Progenitor cell of endocrine pancreas (in vitro differentiated cells): ENCODE results near the gene SLC14A1. TPM values are rescaled to one million over a fixed set of nuclear protein-coding genes. Genes with fewer than 3 reads are reported as not detected.

Source experiments
- DNase-seq: peaks from one replicate; pipeline ENCODE4 v3.0.0; 2021; ENCODE audit warnings: low spot score; ENCODE audit not compliant: unreplicated experiment
- H3K27ac Mint-ChIP-seq: 2 replicates; pipeline ENCODE4 v1.8.0; 2021; ENCODE audit warnings: mild to moderate bottlenecking, moderate library complexity, mixed read lengths
- H3K27me3 Mint-ChIP-seq: 2 replicates; pipeline ENCODE4 v1.8.0; 2021; ENCODE audit warnings: mixed read lengths
- H3K36me3 Mint-ChIP-seq: 2 replicates; pipeline ENCODE4 v1.8.0; 2022; ENCODE audit warnings: mixed read lengths; ENCODE audit not compliant: insufficient read depth
- H3K4me1 Mint-ChIP-seq: 2 replicates; pipeline ENCODE4 v1.8.0; 2021; ENCODE audit warnings: low read depth, mixed read lengths
- H3K4me3 Mint-ChIP-seq: 2 replicates; pipeline ENCODE4 v1.8.0; 2021; ENCODE audit warnings: low read depth, mild to moderate bottlenecking, moderate library complexity, mixed read lengths
- H3K9me3 Mint-ChIP-seq: 2 replicates; pipeline ENCODE4 v1.8.0; 2021; ENCODE audit warnings: low read depth, mixed read lengths
- total RNA-seq: library from RNA; stranded (reverse); gene quantifications from 2 replicates; pipeline ENCODE4 v1.2.1, GENCODE V29; 2021
- TF ChIP-seq, protein P1 (sequence below): fragments of 200-600 bp; sonication (generic); IDR thresholded peaks from one replicate; pipeline ENCODE4 v1.5.0; 2021; ENCODE audit warnings: antibody characterized with exemption, mild to moderate bottlenecking; ENCODE audit not compliant: unreplicated experiment

SLC14A1 gene
- total RNA-seq, 1 donor from 2014 or later: 0.50 TPM

DNA sequence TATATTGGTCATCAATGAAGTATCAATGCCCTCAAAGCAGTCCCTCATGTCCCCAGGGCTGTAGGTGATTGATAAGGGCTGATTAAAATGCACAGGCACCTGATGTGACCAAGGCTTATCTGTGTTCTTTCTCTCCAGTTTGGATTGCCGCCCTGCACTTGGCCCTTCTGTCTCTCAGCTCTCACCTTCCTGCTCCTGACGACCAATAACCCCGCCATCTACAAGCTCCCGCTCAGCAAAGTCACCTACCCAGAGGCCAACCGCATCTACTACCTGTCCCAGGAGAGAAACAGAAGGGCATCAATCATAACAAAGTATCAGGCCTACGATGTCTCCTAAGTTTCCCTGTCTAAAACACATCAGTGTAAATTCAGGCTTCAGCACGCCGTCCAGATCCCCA, 41.8 kb upstream of the SLC14A1 start:
- TF ChIP-seq, protein P1, sequence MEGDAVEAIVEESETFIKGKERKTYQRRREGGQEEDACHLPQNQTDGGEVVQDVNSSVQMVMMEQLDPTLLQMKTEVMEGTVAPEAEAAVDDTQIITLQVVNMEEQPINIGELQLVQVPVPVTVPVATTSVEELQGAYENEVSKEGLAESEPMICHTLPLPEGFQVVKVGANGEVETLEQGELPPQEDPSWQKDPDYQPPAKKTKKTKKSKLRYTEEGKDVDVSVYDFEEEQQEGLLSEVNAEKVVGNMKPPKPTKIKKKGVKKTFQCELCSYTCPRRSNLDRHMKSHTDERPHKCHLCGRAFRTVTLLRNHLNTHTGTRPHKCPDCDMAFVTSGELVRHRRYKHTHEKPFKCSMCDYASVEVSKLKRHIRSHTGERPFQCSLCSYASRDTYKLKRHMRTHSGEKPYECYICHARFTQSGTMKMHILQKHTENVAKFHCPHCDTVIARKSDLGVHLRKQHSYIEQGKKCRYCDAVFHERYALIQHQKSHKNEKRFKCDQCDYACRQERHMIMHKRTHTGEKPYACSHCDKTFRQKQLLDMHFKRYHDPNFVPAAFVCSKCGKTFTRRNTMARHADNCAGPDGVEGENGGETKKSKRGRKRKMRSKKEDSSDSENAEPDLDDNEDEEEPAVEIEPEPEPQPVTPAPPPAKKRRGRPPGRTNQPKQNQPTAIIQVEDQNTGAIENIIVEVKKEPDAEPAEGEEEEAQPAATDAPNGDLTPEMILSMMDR: no peak
- no peak for DNase-seq
- no peaks in the 10 kb centered on the region for H3K36me3 Mint-ChIP-seq
- peaks cover 2% of the 10 kb centered on the region for H3K27me3 Mint-ChIP-seq
- no peaks in the 10 kb centered on the region for H3K4me1 Mint-ChIP-seq
- H3K9me3 Mint-ChIP-seq: no peaks in the 10 kb centered on the region
- no peak overlapping the region for H3K27ac Mint-ChIP-seq
- no peak overlapping the region for H3K4me3 Mint-ChIP-seq

DNA sequence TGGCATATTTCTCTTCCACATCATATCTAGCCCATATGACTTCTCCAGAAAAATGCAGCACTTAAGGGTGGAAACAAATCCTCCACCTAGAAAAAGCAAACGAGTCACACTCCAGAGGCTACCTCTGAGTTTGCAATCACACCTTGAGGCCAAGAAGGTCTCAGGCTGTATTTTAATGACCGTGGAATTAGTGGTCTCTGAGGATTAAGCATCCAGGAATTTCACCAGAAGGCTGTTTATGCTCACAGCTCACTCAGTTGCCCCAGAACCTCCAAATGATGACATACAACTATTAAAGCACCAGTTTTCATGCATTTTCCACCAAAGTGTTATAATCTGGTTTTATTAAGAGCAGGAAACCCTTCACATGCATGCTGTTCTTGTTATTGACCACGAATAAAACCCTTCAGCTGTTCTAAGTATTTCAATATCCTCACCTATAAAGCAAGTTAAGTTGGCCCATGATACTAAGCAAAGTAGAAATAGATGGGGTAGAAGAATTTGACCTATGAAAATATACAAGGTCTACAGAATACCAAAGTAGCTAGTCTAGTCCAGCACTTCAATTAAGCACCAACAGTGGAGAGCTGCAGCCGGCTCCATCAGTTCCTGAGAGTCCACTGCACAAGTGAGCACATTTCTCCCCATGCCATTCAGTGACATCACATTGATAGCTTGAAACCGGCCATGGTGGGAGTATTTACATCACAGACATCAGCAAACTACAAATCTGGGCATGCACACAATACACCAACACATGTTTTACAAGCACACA, 39.5 kb upstream of the SLC14A1 start:
- Mint-ChIP-seq H3K9me3 (no peaks in the 10 kb centered on the region), H3K27me3 (peaks cover 2% of the 10 kb centered on the region), H3K4me1 (no peaks in the 10 kb centered on the region), H3K36me3 (no peaks in the 10 kb centered on the region), H3K4me3 (no peak overlapping the region), H3K27ac (no peak overlapping the region)
- TF ChIP-seq, protein P1: no peak
- no peak for DNase-seq

DNA sequence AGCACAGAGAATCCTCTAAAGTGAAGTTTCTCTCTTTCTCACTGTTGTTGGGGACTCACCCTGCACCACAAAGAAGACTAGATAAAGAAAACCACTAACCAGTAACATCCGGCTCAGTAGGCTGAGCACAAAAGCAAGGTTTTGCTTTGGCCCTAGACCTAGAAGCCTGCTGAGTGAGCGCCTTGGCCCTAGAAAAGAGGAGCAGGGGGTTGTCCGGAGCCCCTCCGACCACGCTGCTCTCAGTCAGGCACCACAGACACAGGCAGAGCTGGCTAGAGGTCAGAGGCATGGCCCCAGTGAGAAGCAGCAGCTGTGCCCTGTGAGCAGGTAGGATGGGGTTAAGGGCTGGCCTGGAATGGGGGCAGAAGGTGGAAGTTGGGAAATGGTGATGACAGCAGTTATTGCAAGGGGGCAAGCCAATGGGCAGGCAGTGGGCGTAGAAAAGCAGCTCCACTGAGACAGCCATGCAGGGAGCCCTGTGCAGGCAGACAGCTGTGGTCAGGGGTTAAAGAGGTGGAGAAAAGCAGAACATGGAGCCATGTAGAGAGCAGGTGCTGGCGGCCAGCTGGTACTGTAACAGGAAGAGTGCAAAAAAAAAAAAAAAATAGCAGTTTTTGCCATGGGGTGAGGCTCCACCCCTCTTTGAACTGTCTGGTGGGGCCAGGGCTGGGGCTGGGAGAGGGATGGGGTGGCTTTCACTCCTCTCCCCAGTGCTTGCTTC, 36.9 kb upstream of the SLC14A1 start:
- Mint-ChIP-seq H3K27me3 (peaks cover 5% of the 10 kb centered on the region), H3K36me3 (no peaks in the 10 kb centered on the region), H3K9me3 (no peaks in the 10 kb centered on the region), H3K4me1 (no peaks in the 10 kb centered on the region), H3K27ac (no peak overlapping the region), H3K4me3 (no peak overlapping the region)
- TF ChIP-seq, protein P1: no peak
- DNase-seq: no peak

DNA sequence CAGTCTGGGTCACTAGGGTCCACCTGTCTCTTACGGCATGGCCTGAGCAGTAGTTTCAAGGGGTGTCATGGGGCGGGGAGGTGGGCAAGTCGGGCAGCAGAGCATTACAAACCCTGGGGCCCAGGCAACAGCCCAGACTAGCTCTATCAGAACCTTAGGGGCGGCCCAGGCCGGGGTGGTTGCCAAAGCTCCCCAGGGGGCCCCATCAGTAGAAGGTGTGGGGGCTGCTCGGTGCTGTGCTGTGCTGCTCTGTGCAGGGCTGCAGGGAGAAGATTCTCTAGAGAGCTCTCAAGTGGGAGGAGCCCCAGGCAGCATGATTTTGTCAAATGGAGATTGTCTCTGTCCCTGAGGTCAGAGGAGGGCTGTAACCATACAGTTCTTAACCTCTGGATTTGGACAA, 36.4 kb upstream of the SLC14A1 start:
- H3K36me3 Mint-ChIP-seq: no peaks in the 10 kb centered on the region

DNA sequence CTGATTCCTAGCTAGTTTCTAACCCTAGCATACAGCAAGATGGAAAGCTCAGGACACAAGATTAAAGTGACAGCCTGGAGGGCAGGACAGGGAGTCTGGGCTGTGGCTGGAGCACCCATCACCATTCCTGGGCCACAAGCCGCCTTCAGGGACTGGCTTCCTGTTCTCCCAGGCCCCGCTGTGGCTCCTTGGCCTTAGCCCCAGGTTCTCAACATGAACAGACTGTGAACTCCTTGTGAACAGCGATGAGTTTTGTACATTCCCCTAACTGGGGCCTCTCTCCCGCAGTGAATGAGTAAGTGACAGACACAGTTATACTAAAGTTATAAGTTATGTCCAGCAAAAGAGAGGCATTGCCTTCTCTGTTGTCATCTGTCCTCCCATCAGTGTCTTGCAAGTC, 35.9 kb upstream of the SLC14A1 start:
- Mint-ChIP-seq H3K27ac (no peak overlapping the region), H3K9me3 (no peaks in the 10 kb centered on the region), H3K4me3 (no peak overlapping the region), H3K4me1 (no peaks in the 10 kb centered on the region), H3K36me3 (no peaks in the 10 kb centered on the region), H3K27me3 (peaks cover 12% of the 10 kb centered on the region)
- TF ChIP-seq, protein P1: no peak
- no peak for DNase-seq

More for the DNA sequence above, 36.4 kb upstream of the SLC14A1 start:
- Mint-ChIP-seq H3K9me3 (no peaks in the 10 kb centered on the region), H3K4me1 (no peaks in the 10 kb centered on the region), H3K27ac (no peak overlapping the region), H3K4me3 (no peak overlapping the region), H3K27me3 (peaks cover 10% of the 10 kb centered on the region)
- DNase-seq: no peak
- TF ChIP-seq, protein P1: no peak
